HG02870 (cell line): ENCODE measurements around the gene ITPKB.
"Not testable (repeated sequence)": the region's sequence is repeated elsewhere in the genome, so short reads cannot be mapped to it uniquely, and the experiment has no call there.

Experiments used
- ATAC-seq: cut with Tn5 transposase; IDR thresholded peaks from one replicate; pipeline ENCODE4 v1.9.1; 2021; ENCODE audit warnings: mild to moderate bottlenecking, moderate library complexity; ENCODE audit not compliant: unreplicated experiment

ITPKB gene

DNA sequence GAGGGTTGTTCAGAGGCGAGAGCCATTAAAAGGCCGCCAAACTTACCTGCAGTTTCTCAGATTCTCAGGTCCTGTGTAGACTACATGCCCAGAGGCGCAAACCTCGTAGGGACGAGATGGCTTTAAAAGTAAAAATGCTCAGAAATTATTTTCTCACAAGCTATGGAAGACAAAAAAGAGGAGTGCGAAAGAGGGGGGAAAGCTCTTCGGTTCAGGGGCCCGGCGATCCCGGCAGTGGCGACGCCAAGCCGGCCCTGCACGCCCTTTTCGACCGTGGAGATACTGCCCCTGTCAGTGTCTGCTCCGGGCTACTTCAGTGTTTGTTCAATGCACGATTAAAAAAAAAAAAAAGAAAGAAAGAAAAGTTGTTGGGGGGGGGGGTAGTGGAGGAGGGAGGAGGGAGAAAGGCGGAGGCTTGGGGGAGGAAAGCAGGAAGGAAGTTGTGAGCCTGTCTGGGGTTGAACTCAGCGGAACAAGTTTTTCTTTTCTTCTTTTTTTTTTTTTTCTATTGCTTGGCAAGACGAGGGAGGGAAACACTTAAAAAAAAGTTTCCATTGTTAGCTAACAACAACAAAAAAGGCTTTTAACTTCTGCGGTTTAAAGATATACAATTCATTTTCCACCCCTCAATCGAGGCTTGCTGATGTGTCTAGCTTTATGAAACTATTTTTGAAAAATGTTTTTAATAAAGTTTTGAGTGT, at the start of gene ITPKB:
ITPKB (minus strand) TSS at position 288 of the 701 bp plus-strand sequence. CDS start 1,824 bp downstream, outside the sequence.
- ATAC-seq, result no peak

GRCh38 chr1:226787638-226788037, 48.6 kb upstream of the ITPKB start:
- no peak for ATAC-seq

DNA sequence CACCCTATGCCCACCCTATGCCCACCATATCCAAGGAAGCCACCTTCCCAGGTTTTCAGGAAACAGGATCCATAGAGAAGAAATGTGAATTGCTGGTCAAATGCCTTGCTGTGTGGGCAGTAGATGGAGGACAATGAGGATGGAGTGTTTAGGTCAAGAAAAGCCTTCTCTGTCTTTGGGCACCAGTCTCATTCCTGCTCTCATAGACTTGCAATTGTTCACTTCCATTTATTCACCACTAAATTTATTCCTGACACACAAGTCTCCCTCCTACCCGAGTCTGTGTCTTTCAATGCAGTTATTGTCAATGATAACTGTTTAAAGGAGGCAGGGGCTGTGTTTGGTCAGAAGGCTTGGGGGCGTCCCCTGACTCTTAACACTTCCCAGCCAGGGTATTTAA, 48.0 kb upstream of the ITPKB start:
- no peak for ATAC-seq

DNA sequence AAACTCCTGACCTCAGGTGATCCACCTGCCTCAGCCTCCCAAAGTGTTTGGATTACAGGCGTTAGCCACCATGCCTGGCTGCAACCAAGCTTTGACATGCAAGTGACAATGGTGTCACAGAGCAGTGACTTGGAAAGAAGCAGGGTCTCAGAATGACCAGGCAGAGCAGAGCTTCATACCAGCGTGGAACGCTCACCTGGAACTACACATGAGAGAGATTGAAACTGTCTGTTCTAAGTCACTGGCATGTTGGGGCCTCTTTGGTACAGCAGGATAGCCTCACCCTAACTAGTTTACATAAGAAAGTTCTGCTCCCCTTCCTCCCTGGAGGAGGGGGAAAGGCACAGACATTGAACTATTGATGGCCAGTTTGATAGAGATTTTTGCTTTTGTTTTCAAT, 47.5 kb upstream of the ITPKB start:
- peak; percentile 90 for ATAC-seq

GRCh38 chr1:226785805-226786204, 46.7 kb upstream of the ITPKB start:
- no peak for ATAC-seq

DNA sequence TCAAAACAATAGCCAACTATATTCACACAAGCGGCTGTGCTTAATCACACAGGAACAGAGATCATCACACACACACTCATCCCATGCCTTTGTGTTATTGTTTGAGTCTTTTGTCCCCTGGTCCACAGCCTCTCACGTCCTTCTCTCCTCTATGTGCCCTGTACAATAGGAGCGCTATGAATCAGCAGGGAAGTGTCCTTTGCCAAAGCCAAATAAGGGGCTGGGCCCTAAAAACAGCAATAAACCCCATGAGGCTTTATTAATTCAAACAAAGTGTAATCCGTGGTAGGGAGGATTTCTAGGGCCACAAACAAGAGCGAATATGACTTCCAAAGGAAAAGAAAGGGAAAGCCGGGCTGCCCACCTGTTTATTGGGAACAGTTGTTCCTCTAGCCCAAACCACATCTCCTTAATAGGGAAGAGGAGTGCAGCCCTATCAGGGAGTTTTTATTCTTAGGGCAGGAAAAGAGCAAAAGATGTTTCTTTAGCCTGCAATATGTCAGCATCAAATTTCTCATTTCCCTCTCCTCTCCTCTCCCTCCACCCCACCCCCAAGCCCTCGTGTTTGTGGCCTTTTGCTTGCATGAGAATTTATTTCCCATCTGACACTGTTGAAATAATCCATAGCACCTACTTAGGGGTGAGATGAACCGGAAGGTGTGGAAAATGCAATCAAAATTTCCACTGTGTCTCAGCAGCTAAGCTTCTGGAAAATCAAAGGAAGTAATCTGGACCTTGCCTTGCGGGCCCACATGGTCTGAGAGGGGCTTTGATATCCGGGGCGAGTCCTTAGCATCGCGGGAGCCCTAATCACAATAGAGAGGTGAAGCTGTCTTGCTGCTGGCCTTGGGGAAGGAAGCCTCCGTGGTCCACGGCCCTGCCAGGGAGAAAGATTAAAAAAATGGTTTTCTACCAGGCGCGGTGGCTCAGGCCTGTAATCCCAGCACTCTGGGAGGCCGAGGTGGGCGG, 45.3 kb upstream of the ITPKB start:
- no peak for ATAC-seq

- no peak for ATAC-seq
Observed at GRCh38 chr1:226782845-226783601, 43.9 kb upstream of the ITPKB start.

DNA sequence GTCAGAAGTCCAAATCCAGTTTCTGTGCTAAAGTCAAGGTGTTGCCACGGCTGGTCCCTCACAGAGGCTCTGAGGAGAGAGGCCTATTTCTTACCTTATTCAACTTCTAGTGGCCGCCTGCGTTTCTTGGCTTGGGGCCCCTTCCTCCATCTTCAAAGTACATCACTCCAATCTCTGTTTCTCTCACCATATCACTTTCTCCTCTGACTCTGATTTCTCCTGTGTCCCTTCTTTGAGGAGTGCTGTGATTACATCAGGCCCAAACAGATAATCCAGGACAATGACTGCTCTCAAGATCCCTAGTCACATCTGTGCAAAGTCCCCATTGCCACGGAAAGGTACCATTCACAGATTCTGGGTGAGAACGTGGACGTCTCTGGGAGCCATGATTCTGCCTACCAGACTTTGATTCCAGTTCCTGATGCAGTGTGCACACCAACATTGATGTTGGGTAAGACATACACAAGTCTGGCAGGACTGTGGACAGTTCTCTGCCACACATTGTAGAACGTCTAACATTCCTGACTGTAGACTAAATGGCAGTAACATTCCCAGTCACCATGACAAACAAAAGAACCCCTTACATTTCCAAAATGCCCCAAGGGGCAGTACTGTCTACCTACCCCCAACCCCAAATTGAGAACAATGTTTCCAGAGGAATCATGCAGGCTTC, 43.0 kb upstream of the ITPKB start:
- ATAC-seq, result no peak

DNA sequence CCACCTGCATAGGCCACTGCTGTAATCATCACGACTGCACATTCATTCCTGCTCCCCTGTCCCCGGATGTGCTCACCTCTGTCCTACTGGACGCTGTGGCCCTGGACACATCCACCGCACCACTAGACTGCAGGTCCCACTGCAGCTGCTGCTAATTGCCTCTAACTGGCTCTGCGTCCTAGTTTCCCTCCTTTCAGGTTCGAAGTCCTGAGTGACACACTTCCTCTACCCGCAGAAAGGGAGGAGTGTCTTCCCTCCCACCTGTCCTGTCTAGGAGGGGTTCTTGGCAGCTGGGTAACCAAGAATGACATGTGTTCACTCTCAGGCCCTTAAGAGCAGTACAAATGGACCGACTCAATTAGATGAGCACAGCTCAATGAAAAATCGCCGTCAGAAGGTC, 40.5 kb upstream of the ITPKB start:
- ATAC-seq, result no peak

DNA sequence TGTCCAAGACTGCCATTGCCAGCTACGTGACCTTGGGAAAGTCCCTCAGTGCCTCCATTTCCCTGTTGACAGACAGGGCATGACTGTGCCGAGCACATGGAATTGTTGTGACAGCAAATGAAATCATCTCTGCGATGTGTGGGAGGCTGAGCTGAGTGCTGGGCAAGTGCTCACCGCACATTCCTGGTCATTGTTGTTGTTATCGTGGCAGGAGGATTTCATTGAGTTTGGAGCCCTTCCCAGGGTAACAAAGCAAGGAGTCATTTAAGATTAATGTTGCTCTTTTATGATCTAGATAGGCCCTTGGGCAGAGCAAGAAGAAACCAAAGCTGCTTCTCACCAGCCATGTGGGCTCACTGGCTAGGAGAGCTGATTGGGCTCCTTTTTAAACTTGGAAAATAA, 39.6 kb upstream of the ITPKB start:
- ATAC-seq, result no peak

DNA sequence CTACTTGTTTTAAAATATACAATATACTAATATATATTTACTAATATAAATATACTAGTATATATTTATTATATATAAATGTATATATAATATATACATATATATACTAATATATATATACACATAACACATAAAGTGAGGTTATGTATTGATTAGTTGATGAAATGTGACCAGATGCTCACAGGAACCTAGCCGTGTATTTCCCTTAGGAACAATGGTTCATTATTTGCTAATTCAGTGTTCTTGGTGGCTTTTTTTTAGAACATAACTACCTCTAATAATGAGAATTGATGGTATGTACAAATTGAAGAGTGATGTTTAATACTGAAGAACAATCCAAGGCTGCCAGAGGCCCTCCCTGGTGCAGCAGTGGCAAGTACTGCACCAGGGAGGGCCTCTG, 37.9 kb upstream of the ITPKB start:
- ATAC-seq, result no peak

DNA sequence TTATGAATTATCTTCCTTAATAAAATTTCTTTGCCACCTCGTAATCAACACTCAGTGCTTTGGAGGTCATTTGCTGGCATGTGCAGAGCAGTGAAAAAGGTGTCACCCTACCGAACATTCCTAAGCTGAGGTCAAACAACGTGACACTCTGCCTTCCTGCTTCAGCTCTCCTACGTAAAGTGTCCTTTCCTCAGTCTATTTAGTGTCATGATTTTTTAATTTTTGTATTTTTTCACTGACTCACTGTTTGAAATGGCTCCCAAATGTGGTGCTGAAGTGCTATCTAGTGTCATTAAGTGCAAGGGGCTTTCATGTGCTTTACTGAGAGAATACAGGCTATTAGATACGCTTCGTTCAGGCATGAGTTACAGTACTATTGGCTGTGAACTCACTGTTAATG, 37.0 kb upstream of the ITPKB start:
- no peak for ATAC-seq

DNA sequence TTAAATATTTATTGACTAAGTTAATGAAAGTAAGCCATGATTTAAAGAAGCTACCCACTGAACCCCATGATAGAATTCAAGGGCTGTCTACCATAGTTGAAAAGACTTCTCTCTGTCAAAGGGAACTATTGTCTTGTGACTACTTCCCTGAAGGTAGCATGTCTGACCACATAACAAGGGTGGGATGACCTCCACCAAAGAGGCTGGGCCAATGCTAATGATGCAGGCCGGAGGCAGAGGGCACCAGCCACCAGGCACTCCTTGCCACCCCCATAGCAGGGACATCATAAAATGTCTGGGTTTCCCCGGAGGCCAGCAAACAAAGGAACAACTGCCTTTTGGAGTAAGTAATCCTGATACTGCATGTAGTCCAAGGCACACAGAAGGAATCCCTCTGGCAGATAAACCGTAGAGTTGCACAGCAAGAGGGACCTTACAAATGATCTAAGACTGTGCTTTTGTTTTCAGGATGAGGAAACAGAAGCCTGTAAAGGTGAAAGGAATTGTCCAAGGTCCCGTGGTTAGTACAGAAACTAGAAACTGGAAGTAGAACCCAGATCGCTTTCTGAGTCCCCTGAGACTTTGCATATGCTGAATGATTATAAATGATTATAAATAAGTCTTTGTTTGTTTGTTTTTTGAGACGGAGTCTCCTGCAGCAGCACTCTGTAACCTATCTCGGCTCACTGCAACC, 33.5 kb upstream of the ITPKB start:
- peak; percentile 80 for ATAC-seq

GRCh38 chr1:226767170-226767569, 28.1 kb upstream of the ITPKB start:
- not testable (repeated sequence) for ATAC-seq

GRCh38 chr1:226766565-226766964, 27.5 kb upstream of the ITPKB start:
- ATAC-seq, result no peak

DNA sequence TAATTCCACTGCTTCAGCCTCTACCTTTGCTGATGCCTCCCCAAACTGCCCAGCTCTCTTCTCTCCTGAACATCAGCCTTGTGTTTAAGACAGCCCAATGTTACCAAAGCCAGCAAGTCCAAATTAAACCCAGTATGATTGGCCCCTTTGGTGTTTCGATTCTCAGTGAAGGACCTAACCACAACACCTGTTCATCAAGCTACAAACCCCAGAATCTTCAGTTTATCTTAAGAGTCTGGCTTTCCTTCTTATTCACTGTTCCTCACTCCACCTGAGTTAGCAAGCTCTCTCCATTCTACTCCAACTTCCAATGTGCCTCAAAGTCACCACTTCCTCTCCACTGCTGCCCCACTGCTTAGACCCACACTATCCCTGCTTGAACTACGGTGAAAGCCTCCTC, 25.5 kb upstream of the ITPKB start:
- peak; percentile 95 for ATAC-seq

DNA sequence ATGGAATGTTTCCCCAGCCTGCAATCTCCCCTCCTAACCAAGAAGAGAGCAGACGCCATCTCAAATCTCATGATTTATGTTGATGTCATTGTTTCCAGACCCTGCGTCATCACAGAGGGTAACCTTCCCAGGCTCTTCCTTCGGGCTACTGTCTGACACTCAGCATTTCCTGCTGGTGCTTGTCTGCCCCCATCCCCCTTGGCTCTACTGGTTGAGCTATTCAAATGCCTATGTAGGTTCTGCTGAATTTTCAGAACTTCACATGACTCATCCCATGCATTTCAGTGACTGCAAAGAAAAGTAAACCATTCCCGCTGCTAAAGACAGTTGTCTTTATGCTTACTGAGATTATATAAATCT, 24.8 kb upstream of the ITPKB start:
- no peak for ATAC-seq

DNA sequence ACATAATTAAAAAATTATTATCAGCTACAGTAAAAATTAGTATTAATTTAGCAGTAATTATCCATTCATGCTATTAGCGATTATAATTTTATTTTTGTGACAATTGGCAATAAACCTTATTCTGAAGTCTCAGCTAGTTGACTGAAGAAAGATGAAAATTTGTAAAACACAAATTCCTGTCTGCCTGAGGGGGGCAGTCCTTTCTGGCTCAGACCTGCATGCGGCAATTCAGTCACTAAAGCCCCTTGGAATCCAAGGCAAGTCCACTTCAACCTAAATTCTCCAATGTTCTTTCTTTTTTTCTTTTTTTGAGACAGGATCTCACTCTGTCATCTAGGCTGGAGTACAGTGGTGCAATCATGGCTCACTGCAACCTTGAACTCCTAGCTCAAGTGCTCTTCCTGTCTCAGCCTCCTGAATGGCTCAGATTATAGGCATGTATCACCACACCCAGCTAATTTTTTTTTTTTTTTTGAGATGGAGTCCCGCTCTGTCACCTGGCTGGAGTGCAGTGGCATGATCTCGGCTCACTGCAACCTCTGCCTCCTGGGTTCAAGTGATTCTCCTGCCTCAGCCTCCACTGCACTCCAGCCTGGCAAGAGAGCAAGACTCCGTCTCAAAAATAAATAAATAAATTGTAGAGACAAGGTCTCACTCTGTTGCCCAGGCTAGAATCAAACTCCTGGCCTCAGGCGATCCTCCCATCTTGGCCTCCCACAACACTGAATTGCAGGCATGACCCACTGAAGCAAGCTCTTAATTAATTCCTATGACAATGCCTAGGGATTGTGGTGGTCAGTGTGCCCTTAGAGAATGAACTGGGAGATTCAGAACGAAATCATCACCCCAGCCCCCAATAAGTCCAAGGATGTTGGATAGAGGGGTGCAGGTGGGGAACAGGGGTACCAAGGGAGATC, 24.2 kb upstream of the ITPKB start:
- no peak for ATAC-seq

GRCh38 chr1:226762055-226762454, 23.0 kb upstream of the ITPKB start:
- no peak for ATAC-seq
